Peyer's patch (tissue), 4 donors: ENCODE measurements around the gene PAX8. TPM values are rescaled to one million over a fixed set of nuclear protein-coding genes. Genes with fewer than 3 reads are reported as not detected.
"Not testable (repeated sequence)": the region's sequence is repeated elsewhere in the genome, so short reads cannot be mapped to it uniquely, and the experiment has no call there.

Experiments
- DNase-seq, 3 donors: peaks; one replicate each; pipeline ENCODE4 v3.0.0-alpha.2; 2017 to 2019
- H3K27ac ChIP-seq, 4 donors: fragments of 200-600 bp; sonication (generic); one replicate each; pipeline ENCODE4 v1.5.1; 2016 to 2019
- H3K27me3 ChIP-seq, 2 donors: fragments of 200-600 bp; sonication (generic); one replicate each; pipeline ENCODE4 v1.5.1; 2019
- H3K36me3 ChIP-seq, 3 donors: fragments of 200-600 bp; sonication (generic); one replicate each; pipeline ENCODE4 v1.5.1; 2016 to 2019
- H3K4me1 ChIP-seq, 4 donors: fragments of 200-600 bp; sonication (generic); one replicate each; pipeline ENCODE4 v1.5.1; 2016 to 2019
- H3K4me3 ChIP-seq, 4 donors: fragments of 200-600 bp; sonication (generic); 1 replicate in 3 of 4; 2 replicates in 1 of 4; pipeline ENCODE4 v1.5.1; 2016 to 2019; ENCODE audit warnings: mild to moderate bottlenecking in 1 of 4
- H3K9me3 ChIP-seq, 4 donors: fragments of 200-600 bp; sonication (generic); one replicate each; pipeline ENCODE4 v1.5.1; 2016 to 2019; ENCODE audit warnings: mild to moderate bottlenecking in 1 of 4
- CTCF ChIP-seq, 6 experiments: fragments of 450-650 bp in 4 of 6; fragments of 200-600 bp in 2 of 6; sonication (generic) in 1 of 6; IDR thresholded peaks; one replicate each; pipeline ENCODE4 v1.5.1; 2017 to 2019; ENCODE audit warnings: antibody characterized with exemption in 6 of 6, mild to moderate bottlenecking in 3 of 6, moderate library complexity in 1 of 6
- POLR2A ChIP-seq, 2 donors: fragments of 450-650 bp; IDR thresholded peaks; one replicate each; pipeline ENCODE4 v1.5.1; 2017; ENCODE audit warnings: antibody characterized with exemption in 2 of 2, mild to moderate bottlenecking in 2 of 2, moderate library complexity in 2 of 2
- total RNA-seq, 4 donors: library from RNA; depleted of rRNA; stranded (reverse); fragments of >200 nt; gene quantifications; one replicate each; pipeline ENCODE4 v1.1.0, GENCODE V29; 2016

PAX8 gene
- total RNA-seq, 4 donors from 2014 or later: 3.3 to 22.1 (median 14.2) TPM

DNA sequence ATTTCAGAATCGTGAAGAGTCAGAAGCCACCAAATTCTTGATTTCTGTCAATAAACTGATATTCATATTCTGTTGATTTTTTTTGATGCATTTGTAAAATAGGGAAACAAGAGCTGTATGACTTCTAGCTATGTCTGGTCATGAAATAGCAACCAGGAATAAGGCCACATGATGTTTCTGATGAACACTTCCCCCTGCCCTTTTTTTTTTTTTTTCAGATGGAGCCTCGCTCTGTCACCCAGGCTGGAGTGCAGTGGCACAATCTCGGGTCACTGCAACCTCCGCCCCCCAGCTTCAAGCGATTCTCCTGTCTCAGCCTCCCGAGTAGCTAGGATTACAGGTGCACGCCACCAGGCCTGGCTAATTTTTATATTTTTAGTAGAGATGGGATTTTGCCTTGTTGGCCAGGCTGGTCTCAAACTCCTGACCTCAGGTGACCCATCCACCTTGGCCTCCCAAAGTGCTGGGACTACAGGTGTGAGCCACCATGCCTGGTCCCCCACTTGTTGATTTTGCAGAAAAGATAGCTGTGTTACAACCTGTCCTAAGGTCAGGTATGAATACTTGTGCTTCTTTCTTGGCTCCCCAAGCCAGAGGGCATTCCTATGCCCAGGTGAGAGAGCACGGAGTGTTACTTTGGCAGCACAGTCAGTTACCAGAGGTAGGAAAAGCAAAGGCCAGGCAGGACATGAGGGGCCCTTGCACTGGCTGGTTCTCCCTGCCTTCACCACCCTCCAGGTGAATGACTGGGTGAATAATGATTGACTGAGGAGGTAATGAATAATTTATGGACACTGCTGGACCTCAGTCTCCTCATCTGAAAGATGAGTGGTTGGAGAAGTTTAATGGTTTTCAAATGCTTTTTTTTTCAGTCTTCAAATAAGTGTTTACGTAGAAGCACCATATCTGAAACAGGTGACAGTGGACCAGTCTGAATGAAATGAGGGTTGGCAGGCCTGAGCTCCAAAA, 39.6 kb downstream of the PAX8 start:
- DNase-seq: no peak
- Histone ChIP-seq H3K4me1 (peaks cover 0 to 24% (median 11%) of the 10 kb centered on the region in 4 donors), H3K27ac (peak overlapping the region in 3 of 4 donors; percentile 53 to 84 (median 78)), H3K27me3 (no peaks in the 10 kb centered on the region), H3K36me3 (no peaks in the 10 kb centered on the region), H3K9me3 (no peaks in the 10 kb centered on the region), H3K4me3 (no peak overlapping the region)
- TF ChIP-seq CTCF (IDR thresholded peaks at IDR 0.05): no peak
- peak; percentile 21 to 38 for TF ChIP-seq POLR2A (IDR thresholded peaks at IDR 0.05)

- peaks cover 0 to 24% (median 11%) of the 10 kb centered on the region in 4 donors for H3K4me1 ChIP-seq
- no peaks in the 10 kb centered on the region for H3K27me3 ChIP-seq
- no peaks in the 10 kb centered on the region for H3K36me3 ChIP-seq
- no peaks in the 10 kb centered on the region for H3K9me3 ChIP-seq
- peak overlapping the region in 2 of 4 donors; percentile 9 to 31 for H3K27ac ChIP-seq
- DNase-seq: no peak
- H3K4me3 ChIP-seq: peak overlapping the region in 1 of 4 donors; percentile 53
- TF ChIP-seq CTCF (IDR thresholded peaks at IDR 0.05) (no peak), POLR2A (IDR thresholded peaks at IDR 0.05) (no peak)
Observed at GRCh38 chr2:113237604-113238160, 41.0 kb downstream of the PAX8 start.

DNA sequence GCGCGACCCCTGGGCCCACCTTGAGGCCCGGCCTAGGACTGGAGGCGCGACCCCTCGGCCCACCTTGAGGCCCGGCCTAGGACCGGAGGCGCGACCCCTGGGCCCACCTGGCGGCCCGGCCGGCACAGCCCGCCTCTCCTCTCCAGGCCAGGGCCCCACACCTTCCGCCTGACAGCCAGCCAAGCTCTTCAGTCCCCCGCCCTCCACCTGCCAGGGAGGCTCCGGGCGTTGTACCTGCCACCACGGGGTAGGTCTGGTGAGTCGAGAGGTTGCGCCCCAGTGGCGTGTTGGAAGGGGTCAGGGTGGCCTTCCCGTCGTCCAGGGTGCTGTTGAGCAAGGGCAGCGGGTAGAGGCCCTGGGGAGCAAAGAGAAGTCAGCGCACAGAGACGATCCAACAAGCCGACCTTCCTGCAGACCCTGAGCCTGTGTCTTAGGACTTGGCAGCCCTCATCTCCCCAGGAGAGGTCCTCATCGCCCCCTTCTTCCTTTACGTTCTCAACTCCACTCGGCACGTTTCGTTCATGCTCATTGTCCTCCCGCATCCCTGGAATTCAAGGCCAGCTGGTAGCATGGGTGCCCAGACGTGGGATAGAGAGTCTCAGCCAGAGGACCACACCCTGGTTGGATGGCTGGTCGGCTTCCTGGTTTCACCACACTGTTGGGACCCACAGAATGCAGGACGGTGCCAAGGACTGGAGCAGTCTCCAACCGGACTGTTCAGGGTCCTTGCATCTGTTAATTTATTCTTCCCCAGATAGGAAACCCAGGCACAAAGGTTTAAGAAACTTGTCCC, 42.2 kb downstream of the PAX8 start:
- H3K4me1 ChIP-seq: peaks cover 0 to 22% (median 11%) of the 10 kb centered on the region in 4 donors
- TF ChIP-seq CTCF (IDR thresholded peaks at IDR 0.05) (no peak), POLR2A (IDR thresholded peaks at IDR 0.05) (no peak)
- DNase-seq: no peak
- H3K27me3 ChIP-seq: no peaks in the 10 kb centered on the region
- no peaks in the 10 kb centered on the region for H3K36me3 ChIP-seq
- peak overlapping the region; percentile 44 to 53 (median 50) for H3K4me3 ChIP-seq
- H3K9me3 ChIP-seq: no peaks in the 10 kb centered on the region
- peak overlapping the region; percentile 72 to 82 (median 74) for H3K27ac ChIP-seq

GRCh38 chr2:113235347-113236226, 43.1 kb downstream of the PAX8 start:
- H3K9me3 ChIP-seq, H3K27me3 ChIP-seq, H3K36me3 ChIP-seq: not testable (repeated sequence)
- Histone ChIP-seq H3K4me3 (peak overlapping the region; percentile 44 to 53 (median 50)), H3K27ac (peak overlapping the region; percentile 72 to 82 (median 74)), H3K4me1 (peaks cover 0 to 18% (median 8%) of the 10 kb centered on the region in 4 donors)
- peak in 2 of 3 donors; percentile 62 to 74 for DNase-seq
- peak; percentile 62 to 78 for TF ChIP-seq POLR2A (IDR thresholded peaks at IDR 0.05)

DNA sequence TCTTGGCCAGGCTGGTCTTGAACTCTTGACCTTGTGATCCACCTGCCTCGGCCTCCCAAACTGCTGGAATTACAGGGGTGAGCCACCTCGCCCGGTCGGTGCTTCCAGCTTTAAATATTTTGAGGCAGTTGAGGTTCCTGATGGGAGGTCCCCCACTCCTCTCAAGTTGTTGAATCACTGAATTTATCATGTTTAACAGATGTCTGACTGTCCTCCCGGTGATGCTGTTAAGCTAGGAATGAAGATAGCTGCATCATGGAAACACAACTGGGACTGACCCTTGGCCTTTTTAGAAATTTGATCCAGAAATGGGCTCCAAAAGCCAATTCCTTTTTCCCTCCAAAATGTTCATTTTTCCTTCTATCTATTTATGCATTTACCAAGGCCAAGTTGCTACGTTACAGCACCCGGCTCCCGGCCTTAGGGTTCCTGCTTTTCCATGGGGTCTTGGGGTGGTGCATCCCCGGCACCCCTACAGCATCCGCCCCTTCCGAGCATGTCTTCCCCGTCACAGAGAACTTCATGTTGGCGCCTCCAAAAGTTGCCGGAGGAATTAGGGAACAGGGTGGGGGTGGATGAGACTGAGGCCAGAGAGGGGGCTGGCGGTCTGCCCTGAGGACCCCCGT, 43.9 kb downstream of the PAX8 start:
- Histone ChIP-seq H3K27ac (peak overlapping the region; percentile 72 to 82 (median 74)), H3K4me1 (peaks cover 0 to 12% (median 2%) of the 10 kb centered on the region in 4 donors), H3K4me3 (peak overlapping the region; percentile 44 to 53 (median 50)), H3K36me3 (no peaks in the 10 kb centered on the region), H3K9me3 (no peaks in the 10 kb centered on the region), H3K27me3 (no peaks in the 10 kb centered on the region)
- TF ChIP-seq POLR2A (IDR thresholded peaks at IDR 0.05) (no peak), CTCF (IDR thresholded peaks at IDR 0.05) (no peak)
- no peak for DNase-seq
